WTC11 (cell line): Measurements from ENCODE around the gene HIBADH.

Source experiments
- CREB1 ChIP-seq: sonication (generic); formaldehyde crosslinking; IDR thresholded peaks from 2 replicates; pipeline ENCODE4 v1.8.0; 2023; ENCODE audit warnings: mild to moderate bottlenecking, missing genetic modification reagents
- ETV6 ChIP-seq: sonication (generic); formaldehyde crosslinking; IDR thresholded peaks from 2 replicates; pipeline ENCODE4 v1.8.1; 2022; ENCODE audit warnings: mild to moderate bottlenecking, missing genetic modification reagents
- GABPB1 ChIP-seq: sonication (generic); formaldehyde crosslinking; IDR thresholded peaks from 2 replicates; pipeline ENCODE4 v1.8.1; 2023; ENCODE audit warnings: mild to moderate bottlenecking, missing genetic modification reagents
- JUN ChIP-seq: sonication (generic); formaldehyde crosslinking; IDR thresholded peaks from 2 replicates; pipeline ENCODE4 v1.8.0; 2023; ENCODE audit warnings: mild to moderate bottlenecking, missing genetic modification reagents
- MYBL2 ChIP-seq: sonication (generic); formaldehyde crosslinking; IDR thresholded peaks from 2 replicates; pipeline ENCODE4 v1.8.1; 2023; ENCODE audit warnings: mild to moderate bottlenecking, moderate library complexity, missing genetic modification reagents
- NR2C2 ChIP-seq: sonication (generic); formaldehyde crosslinking; IDR thresholded peaks from 2 replicates; pipeline ENCODE4 v1.8.0; 2022; ENCODE audit warnings: mild to moderate bottlenecking, missing genetic modification reagents
- RORB ChIP-seq: fragments of 250-450 bp; sonication (Bioruptor Pico); IDR thresholded peaks from 2 replicates; pipeline ENCODE4 v1.9.0; 2021; ENCODE audit warnings: mild to moderate bottlenecking
- SP1 ChIP-seq: sonication (generic); formaldehyde crosslinking; conservative IDR thresholded peaks from 2 replicates; pipeline ENCODE4 v1.8.1; 2022; ENCODE audit warnings: missing genetic modification reagents
- ZNF121 ChIP-seq: sonication (generic); formaldehyde crosslinking; IDR thresholded peaks from 2 replicates; pipeline ENCODE4 v1.8.0; 2023; ENCODE audit warnings: missing genetic modification reagents
- TF ChIP-seq, protein P1 (sequence below): fragments of 200-600 bp; IDR thresholded peaks from 2 replicates; pipeline ENCODE4 v1.8.0; 2022; ENCODE audit warnings: antibody characterized with exemption
- TF ChIP-seq, protein P2 (sequence below): sonication (generic); formaldehyde crosslinking; IDR thresholded peaks from 2 replicates; pipeline ENCODE4 v1.8.0; 2023; ENCODE audit warnings: missing genetic modification reagents, mild to moderate bottlenecking, borderline replicate concordance
- TF ChIP-seq, protein P3 (sequence below): sonication (generic); formaldehyde crosslinking; IDR thresholded peaks from 2 replicates; pipeline ENCODE4 v1.8.1; 2022; ENCODE audit warnings: low read depth, missing genetic modification reagents, borderline replicate concordance

DNA sequence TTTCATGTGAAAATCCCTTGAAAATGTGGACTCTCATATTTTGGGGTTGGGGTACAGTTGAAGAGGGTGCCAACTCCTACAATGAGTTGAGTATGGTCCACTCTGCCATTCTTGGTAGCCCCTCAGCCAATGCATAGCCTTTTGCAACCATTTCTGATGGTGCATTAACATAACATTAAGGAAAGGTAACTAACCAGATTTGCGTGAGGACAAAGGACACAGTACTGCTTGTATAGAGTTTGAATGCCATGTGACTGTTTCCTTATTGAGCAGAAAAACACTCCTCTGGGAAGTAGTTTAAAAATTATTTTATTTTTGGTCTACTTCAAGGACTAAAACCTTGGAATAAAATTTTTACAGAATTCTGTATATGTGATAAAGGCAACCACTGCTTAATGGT lies 107.9 kb downstream of the HIBADH start:
- TF ChIP-seq GABPB1 (CRISPR knock-in tag) (no peak), MYBL2 (CRISPR knock-in tag) (no peak), ETV6 (CRISPR knock-in tag) (no peak), NR2C2 (CRISPR knock-in tag) (no peak), CREB1 (no peak), RORB (no peak), ZNF121 (CRISPR knock-in tag) (no peak), SP1 (CRISPR knock-in tag) (no peak), JUN (CRISPR knock-in tag) (no peak)
- TF ChIP-seq, protein P1, sequence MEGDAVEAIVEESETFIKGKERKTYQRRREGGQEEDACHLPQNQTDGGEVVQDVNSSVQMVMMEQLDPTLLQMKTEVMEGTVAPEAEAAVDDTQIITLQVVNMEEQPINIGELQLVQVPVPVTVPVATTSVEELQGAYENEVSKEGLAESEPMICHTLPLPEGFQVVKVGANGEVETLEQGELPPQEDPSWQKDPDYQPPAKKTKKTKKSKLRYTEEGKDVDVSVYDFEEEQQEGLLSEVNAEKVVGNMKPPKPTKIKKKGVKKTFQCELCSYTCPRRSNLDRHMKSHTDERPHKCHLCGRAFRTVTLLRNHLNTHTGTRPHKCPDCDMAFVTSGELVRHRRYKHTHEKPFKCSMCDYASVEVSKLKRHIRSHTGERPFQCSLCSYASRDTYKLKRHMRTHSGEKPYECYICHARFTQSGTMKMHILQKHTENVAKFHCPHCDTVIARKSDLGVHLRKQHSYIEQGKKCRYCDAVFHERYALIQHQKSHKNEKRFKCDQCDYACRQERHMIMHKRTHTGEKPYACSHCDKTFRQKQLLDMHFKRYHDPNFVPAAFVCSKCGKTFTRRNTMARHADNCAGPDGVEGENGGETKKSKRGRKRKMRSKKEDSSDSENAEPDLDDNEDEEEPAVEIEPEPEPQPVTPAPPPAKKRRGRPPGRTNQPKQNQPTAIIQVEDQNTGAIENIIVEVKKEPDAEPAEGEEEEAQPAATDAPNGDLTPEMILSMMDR = no peak
- TF ChIP-seq, protein P2, sequence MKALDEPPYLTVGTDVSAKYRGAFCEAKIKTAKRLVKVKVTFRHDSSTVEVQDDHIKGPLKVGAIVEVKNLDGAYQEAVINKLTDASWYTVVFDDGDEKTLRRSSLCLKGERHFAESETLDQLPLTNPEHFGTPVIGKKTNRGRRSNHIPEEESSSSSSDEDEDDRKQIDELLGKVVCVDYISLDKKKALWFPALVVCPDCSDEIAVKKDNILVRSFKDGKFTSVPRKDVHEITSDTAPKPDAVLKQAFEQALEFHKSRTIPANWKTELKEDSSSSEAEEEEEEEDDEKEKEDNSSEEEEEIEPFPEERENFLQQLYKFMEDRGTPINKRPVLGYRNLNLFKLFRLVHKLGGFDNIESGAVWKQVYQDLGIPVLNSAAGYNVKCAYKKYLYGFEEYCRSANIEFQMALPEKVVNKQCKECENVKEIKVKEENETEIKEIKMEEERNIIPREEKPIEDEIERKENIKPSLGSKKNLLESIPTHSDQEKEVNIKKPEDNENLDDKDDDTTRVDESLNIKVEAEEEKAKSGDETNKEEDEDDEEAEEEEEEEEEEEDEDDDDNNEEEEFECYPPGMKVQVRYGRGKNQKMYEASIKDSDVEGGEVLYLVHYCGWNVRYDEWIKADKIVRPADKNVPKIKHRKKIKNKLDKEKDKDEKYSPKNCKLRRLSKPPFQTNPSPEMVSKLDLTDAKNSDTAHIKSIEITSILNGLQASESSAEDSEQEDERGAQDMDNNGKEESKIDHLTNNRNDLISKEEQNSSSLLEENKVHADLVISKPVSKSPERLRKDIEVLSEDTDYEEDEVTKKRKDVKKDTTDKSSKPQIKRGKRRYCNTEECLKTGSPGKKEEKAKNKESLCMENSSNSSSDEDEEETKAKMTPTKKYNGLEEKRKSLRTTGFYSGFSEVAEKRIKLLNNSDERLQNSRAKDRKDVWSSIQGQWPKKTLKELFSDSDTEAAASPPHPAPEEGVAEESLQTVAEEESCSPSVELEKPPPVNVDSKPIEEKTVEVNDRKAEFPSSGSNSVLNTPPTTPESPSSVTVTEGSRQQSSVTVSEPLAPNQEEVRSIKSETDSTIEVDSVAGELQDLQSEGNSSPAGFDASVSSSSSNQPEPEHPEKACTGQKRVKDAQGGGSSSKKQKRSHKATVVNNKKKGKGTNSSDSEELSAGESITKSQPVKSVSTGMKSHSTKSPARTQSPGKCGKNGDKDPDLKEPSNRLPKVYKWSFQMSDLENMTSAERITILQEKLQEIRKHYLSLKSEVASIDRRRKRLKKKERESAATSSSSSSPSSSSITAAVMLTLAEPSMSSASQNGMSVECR (CRISPR knock-in tag) = no peak
- TF ChIP-seq, protein P3, sequence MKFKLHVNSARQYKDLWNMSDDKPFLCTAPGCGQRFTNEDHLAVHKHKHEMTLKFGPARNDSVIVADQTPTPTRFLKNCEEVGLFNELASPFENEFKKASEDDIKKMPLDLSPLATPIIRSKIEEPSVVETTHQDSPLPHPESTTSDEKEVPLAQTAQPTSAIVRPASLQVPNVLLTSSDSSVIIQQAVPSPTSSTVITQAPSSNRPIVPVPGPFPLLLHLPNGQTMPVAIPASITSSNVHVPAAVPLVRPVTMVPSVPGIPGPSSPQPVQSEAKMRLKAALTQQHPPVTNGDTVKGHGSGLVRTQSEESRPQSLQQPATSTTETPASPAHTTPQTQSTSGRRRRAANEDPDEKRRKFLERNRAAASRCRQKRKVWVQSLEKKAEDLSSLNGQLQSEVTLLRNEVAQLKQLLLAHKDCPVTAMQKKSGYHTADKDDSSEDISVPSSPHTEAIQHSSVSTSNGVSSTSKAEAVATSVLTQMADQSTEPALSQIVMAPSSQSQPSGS (CRISPR knock-in tag) = no peak
